HG03280 (cell line): Measurements from ENCODE around the gene TBX5.
"Not testable (repeated sequence)": the region's sequence is repeated elsewhere in the genome, so short reads cannot be mapped to it uniquely, and the experiment has no call there.

Source experiments
- ATAC-seq: cut with Tn5 transposase; IDR thresholded peaks from one replicate; pipeline ENCODE4 v1.9.1; 2021; ENCODE audit warnings: mild to moderate bottlenecking, moderate library complexity; ENCODE audit not compliant: unreplicated experiment

Gene TBX5

GRCh38 chr12:114384739-114385138, 21.2 kb downstream of the TBX5 start:
- no peak for ATAC-seq

GRCh38 chr12:114381177-114381576, 24.8 kb downstream of the TBX5 start:
- no peak for ATAC-seq

- ATAC-seq, result no peak
These were observed 34.2 kb downstream of the TBX5 start for GRCh38 chr12:114371733-114372132.

GRCh38 chr12:114371250-114371649, 34.7 kb downstream of the TBX5 start:
- ATAC-seq, result no peak

GRCh38 chr12:114368685-114369452, 37.1 kb downstream of the TBX5 start:
- no peak for ATAC-seq

- ATAC-seq, result no peak
These were observed 44.0 kb downstream of the TBX5 start for GRCh38 chr12:114361992-114362391.

GRCh38 chr12:114361545-114361944, 44.4 kb downstream of the TBX5 start:
- ATAC-seq, result no peak

GRCh38 chr12:114360485-114360884, 45.5 kb downstream of the TBX5 start:
- ATAC-seq, result no peak

GRCh38 chr12:114355389-114356088, 50.4 kb downstream of the TBX5 start:
- no peak for ATAC-seq

GRCh38 chr12:114349239-114349638, 56.7 kb downstream of the TBX5 start:
- ATAC-seq, result not testable (repeated sequence)

GRCh38 chr12:114347861-114348260, 58.1 kb downstream of the TBX5 start:
- no peak for ATAC-seq

- no peak for ATAC-seq
These were observed 61.1 kb downstream of the TBX5 start for GRCh38 chr12:114344831-114345230.

- no peak for ATAC-seq
These were observed 61.7 kb downstream of the TBX5 start for GRCh38 chr12:114344303-114344663.

- ATAC-seq, result no peak
These were observed 62.2 kb downstream of the TBX5 start for GRCh38 chr12:114343585-114344302.

- ATAC-seq, result no peak
These were observed 63.3 kb downstream of the TBX5 start for GRCh38 chr12:114342656-114343055.

GRCh38 chr12:114341635-114342034, 64.3 kb downstream of the TBX5 start:
- no peak for ATAC-seq

GRCh38 chr12:114340231-114340630, 65.7 kb downstream of the TBX5 start:
- ATAC-seq, result no peak

- no peak for ATAC-seq
These were observed 66.3 kb downstream of the TBX5 start for GRCh38 chr12:114339626-114340025.

- ATAC-seq, result no peak
These were observed 70.3 kb downstream of the TBX5 start for GRCh38 chr12:114335607-114336006.

GRCh38 chr12:114334395-114334794, 71.5 kb downstream of the TBX5 start:
- ATAC-seq, result no peak

- ATAC-seq, result no peak
These were observed 77.7 kb downstream of the TBX5 start for GRCh38 chr12:114328292-114328691.

GRCh38 chr12:114327765-114328164, 78.2 kb downstream of the TBX5 start:
- ATAC-seq, result no peak
